ENCODE measurements around the gene DNAH8. TPM values are rescaled to one million over a fixed set of nuclear protein-coding genes. Genes with fewer than 3 reads are reported as not detected.

Gene DNAH8
- total RNA-seq, 4 donors from 2014 or later = under 0.01 TPM; not detected in 3

DNA sequence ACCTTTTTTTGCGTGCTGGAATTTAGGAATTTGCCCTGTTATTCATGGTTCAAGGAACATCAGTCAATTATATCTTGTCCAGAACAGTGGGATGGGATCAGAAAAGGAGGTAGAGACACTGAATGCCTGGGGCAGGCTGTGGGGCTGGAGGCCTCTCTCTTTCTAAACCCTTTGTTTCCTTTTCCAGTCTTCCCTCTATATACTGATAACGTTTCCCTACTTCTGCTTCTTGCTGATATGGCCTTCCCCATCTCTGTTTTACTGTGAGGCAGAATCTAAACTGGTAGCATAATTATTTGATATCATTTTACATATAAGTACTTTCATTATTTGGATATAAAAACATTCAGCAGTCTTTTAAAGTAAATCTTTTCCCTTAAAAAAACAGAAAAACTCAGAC lies 67.5 kb downstream of the DNAH8 start:
- Histone ChIP-seq H3K36me3 (no peaks in the 10 kb centered on the region), H3K4me3 (no peak overlapping the region), H3K9me3 (no peaks in the 10 kb centered on the region), H3K4me1 (no peaks in the 10 kb centered on the region), H3K27ac (replicated peaks in 1 of 4) (no peak overlapping the region), H3K27me3 (peaks cover 0 to 7% (median 0%) of the 10 kb centered on the region in 4 donors)
- no peak for DNase-seq (ENCODE audit: extremely low spot score)
- intact Hi-C loops (cut with DNase I) = no loop called here
- no peak for TF ChIP-seq POLR2A (IDR thresholded peaks at IDR 0.05; ENCODE audit: low read depth)
- no peak for TF ChIP-seq EP300 (IDR thresholded peaks at IDR 0.05)
- TF ChIP-seq POLR2AphosphoS5 (IDR thresholded peaks at IDR 0.05) = no peak
- TF ChIP-seq, protein P1, sequence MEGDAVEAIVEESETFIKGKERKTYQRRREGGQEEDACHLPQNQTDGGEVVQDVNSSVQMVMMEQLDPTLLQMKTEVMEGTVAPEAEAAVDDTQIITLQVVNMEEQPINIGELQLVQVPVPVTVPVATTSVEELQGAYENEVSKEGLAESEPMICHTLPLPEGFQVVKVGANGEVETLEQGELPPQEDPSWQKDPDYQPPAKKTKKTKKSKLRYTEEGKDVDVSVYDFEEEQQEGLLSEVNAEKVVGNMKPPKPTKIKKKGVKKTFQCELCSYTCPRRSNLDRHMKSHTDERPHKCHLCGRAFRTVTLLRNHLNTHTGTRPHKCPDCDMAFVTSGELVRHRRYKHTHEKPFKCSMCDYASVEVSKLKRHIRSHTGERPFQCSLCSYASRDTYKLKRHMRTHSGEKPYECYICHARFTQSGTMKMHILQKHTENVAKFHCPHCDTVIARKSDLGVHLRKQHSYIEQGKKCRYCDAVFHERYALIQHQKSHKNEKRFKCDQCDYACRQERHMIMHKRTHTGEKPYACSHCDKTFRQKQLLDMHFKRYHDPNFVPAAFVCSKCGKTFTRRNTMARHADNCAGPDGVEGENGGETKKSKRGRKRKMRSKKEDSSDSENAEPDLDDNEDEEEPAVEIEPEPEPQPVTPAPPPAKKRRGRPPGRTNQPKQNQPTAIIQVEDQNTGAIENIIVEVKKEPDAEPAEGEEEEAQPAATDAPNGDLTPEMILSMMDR (IDR thresholded peaks at IDR 0.05) = no peak
- WGBS = 69% methylated on average over 2 of the region's 2 CpGs

DNA sequence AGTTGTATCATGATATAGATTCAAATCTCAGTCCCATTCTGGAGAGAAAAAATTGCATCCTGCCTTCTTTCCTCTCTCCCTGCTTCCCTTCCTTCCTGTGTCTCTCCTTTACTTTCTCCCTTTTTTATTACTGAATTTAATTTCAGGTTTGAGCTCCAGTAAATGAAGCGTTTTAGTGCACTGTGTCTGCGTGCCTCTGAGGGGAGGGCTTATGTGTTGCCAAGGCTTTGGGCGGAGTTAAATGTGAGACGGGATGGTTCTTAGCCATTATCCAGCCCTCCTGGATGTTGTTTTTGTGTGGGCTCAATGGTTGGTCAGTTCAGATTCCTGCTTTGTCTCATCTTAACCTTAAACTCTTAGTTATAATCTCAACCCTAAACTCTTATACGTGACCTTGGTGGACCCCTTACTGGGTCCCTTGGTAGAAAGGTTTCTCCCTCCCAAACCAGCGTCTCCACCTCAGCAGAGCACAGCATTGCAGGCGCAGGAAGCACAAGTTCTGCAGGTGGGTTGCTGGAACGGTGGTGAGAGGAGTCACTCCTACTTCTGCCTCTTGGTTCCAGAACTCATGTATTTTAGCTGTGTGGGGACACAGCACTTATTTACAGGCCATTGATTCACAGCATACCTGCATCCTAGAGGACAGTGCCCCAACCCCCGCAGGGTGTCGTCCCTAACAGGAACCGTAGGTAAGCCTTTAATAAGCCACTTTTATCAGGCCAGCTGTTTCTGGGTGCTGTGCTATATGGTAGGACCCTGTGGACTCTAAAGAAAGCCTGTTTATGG lies 68.5 kb downstream of the DNAH8 start:
- intact Hi-C loops (cut with DNase I) = no loop called here
- Histone ChIP-seq H3K4me1 (no peaks in the 10 kb centered on the region), H3K36me3 (no peaks in the 10 kb centered on the region), H3K4me3 (no peak overlapping the region), H3K27me3 (peaks cover 0 to 7% (median 0%) of the 10 kb centered on the region in 4 donors), H3K9me3 (no peaks in the 10 kb centered on the region), H3K27ac (replicated peaks in 1 of 4) (no peak overlapping the region)
- 65% methylated on average over 11 of the region's 11 CpGs for WGBS
- TF ChIP-seq POLR2A (IDR thresholded peaks at IDR 0.05; ENCODE audit: low read depth) (no peak), EP300 (IDR thresholded peaks at IDR 0.05) (no peak), POLR2AphosphoS5 (IDR thresholded peaks at IDR 0.05) (no peak)
- TF ChIP-seq, protein P1 (IDR thresholded peaks at IDR 0.05) = no peak
- no peak for DNase-seq (ENCODE audit: extremely low spot score)

DNA sequence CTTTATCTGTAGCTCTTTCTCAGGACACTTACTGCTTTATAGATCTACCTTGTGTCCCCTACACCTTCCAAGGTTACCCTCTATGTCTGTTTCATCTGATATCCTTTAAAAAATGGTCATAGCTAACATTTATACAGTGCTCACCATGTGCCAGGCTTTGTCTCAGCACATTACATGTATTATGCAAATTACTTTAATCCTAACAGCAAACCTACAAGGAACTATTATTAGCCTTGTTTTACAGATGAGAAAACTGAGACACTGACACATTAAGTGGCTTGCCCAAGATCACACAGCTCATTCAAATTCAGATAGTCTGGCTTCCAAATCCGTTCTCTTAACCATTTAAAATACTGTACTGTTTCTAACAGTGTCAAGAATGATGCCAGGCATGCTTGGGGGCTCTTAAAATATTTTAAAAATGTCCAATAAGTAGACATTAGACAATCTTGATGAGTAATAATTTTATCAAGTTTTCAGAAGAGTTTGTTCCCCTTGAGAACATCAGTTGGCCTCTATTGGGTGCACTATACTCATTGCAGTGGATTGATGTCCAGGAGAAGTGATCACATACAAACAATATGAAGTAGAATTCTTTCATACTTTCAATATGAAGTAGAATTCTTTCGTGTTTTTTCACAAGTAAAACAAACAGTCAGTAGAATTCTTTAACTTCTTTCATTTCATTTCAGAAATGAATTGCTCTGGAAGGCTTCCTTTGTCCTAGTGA lies 69.6 kb downstream of the DNAH8 start:
- Histone ChIP-seq H3K27me3 (peaks cover 0 to 7% (median 0%) of the 10 kb centered on the region in 4 donors), H3K4me1 (no peaks in the 10 kb centered on the region), H3K4me3 (no peak overlapping the region), H3K27ac (replicated peaks in 1 of 4) (no peak overlapping the region), H3K36me3 (no peaks in the 10 kb centered on the region), H3K9me3 (no peaks in the 10 kb centered on the region)
- intact Hi-C loops (cut with DNase I) = no loop called here
- no peak for DNase-seq (ENCODE audit: extremely low spot score)
- WGBS = 67% methylated on average over 2 of the region's 2 CpGs
- TF ChIP-seq, protein P1 (IDR thresholded peaks at IDR 0.05) = no peak
- TF ChIP-seq POLR2AphosphoS5 (IDR thresholded peaks at IDR 0.05) (no peak), POLR2A (IDR thresholded peaks at IDR 0.05; ENCODE audit: low read depth) (no peak), EP300 (IDR thresholded peaks at IDR 0.05) (no peak)

DNA sequence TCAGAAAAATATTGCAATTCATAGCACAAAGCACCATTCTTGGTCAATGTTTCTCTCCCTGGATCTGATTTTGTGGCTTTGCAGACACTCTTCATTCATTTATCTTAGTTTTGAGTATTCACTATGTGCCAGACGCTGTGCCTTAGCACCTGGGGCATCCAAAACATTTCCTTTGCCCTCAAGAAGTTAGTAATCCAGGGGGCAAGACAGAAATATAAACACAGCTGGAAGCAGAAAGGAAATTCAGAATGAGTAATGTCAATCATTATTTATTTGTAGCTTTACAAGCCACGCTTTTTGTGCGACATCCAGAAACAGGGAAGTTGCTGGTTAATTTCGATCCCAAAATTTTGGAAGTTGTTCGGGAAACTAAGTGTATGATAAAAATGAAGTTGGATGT lies 71.4 kb downstream of the DNAH8 start:
- TF ChIP-seq, protein P1 (IDR thresholded peaks at IDR 0.05) = no peak
- no peak for TF ChIP-seq POLR2A (IDR thresholded peaks at IDR 0.05; ENCODE audit: low read depth)
- TF ChIP-seq EP300 (IDR thresholded peaks at IDR 0.05) = no peak
- TF ChIP-seq POLR2AphosphoS5 (IDR thresholded peaks at IDR 0.05) = no peak
- H3K4me1 ChIP-seq = no peaks in the 10 kb centered on the region
- H3K27me3 ChIP-seq = peaks cover 0 to 7% (median 0%) of the 10 kb centered on the region in 4 donors
- intact Hi-C loops (cut with DNase I) = no loop called here
- no peak for DNase-seq (ENCODE audit: extremely low spot score)
- no peak overlapping the region for H3K4me3 ChIP-seq
- 77% methylated on average over 5 of the region's 5 CpGs for WGBS
- H3K36me3 ChIP-seq = no peaks in the 10 kb centered on the region
- H3K27ac ChIP-seq (replicated peaks in 1 of 4) = no peak overlapping the region
- H3K9me3 ChIP-seq = no peaks in the 10 kb centered on the region

Measured in esophagus muscularis mucosa (tissue), 4 donors.